Measurements from ENCODE around the gene RUNDC3A. TPM values are rescaled to one million over a fixed set of nuclear protein-coding genes. Genes with fewer than 3 reads are reported as not detected.

RUNDC3A gene
- total RNA-seq, 1 donor from 2014 or later, result 0.40 TPM

- H3K4me1 Mint-ChIP-seq (ENCODE audit: low read depth), result peaks cover 20% of the 10 kb centered on the region
- H3K27ac Mint-ChIP-seq (ENCODE audit: unreplicated experiment), result no peak overlapping the region
- H3K27me3 Mint-ChIP-seq (ENCODE audit: low read depth), result peaks cover 27% of the 10 kb centered on the region
- no peak overlapping the region for H3K4me3 Mint-ChIP-seq (ENCODE audit: unreplicated experiment)
- no peak for DNase-seq (ENCODE audit: low spot score)
- H3K9me3 Mint-ChIP-seq (ENCODE audit: low read depth), result no peaks in the 10 kb centered on the region
- H3K36me3 Mint-ChIP-seq (ENCODE audit: low read depth), result peaks cover 13% of the 10 kb centered on the region
- TF ChIP-seq CTCF (IDR thresholded peaks at IDR 0.05), result no peak
Observed at GRCh38 chr17:44320066-44320465, 11.7 kb downstream of the RUNDC3A start.

GRCh38 chr17:44321246-44322120, 13.1 kb downstream of the RUNDC3A start:
- no peak for DNase-seq (ENCODE audit: low spot score)
- peaks cover 16% of the 10 kb centered on the region for H3K27me3 Mint-ChIP-seq (ENCODE audit: low read depth)
- H3K4me3 Mint-ChIP-seq (ENCODE audit: unreplicated experiment), result no peak overlapping the region
- peaks cover 20% of the 10 kb centered on the region for H3K4me1 Mint-ChIP-seq (ENCODE audit: low read depth)
- H3K27ac Mint-ChIP-seq (ENCODE audit: unreplicated experiment), result no peak overlapping the region
- no peaks in the 10 kb centered on the region for H3K9me3 Mint-ChIP-seq (ENCODE audit: low read depth)
- no peak for TF ChIP-seq CTCF (IDR thresholded peaks at IDR 0.05)
- H3K36me3 Mint-ChIP-seq (ENCODE audit: low read depth), result peaks cover 13% of the 10 kb centered on the region

GRCh38 chr17:44322236-44322895, 14.0 kb downstream of the RUNDC3A start:
- no peak for TF ChIP-seq CTCF (IDR thresholded peaks at IDR 0.05)
- no peaks in the 10 kb centered on the region for H3K9me3 Mint-ChIP-seq (ENCODE audit: low read depth)
- H3K4me3 Mint-ChIP-seq (ENCODE audit: unreplicated experiment), result no peak overlapping the region
- H3K27ac Mint-ChIP-seq (ENCODE audit: unreplicated experiment), result no peak overlapping the region
- H3K36me3 Mint-ChIP-seq (ENCODE audit: low read depth), result peaks cover 13% of the 10 kb centered on the region
- peaks cover 7% of the 10 kb centered on the region for H3K27me3 Mint-ChIP-seq (ENCODE audit: low read depth)
- H3K4me1 Mint-ChIP-seq (ENCODE audit: low read depth), result peaks cover 24% of the 10 kb centered on the region
- no peak for DNase-seq (ENCODE audit: low spot score)

- no peak for TF ChIP-seq CTCF (IDR thresholded peaks at IDR 0.05)
- peaks cover 13% of the 10 kb centered on the region for H3K36me3 Mint-ChIP-seq (ENCODE audit: low read depth)
- H3K4me3 Mint-ChIP-seq (ENCODE audit: unreplicated experiment), result peak overlapping the region; percentile 87
- peaks cover 24% of the 10 kb centered on the region for H3K4me1 Mint-ChIP-seq (ENCODE audit: low read depth)
- no peak for DNase-seq (ENCODE audit: low spot score)
- no peak overlapping the region for H3K27ac Mint-ChIP-seq (ENCODE audit: unreplicated experiment)
- H3K27me3 Mint-ChIP-seq (ENCODE audit: low read depth), result peaks cover 3% of the 10 kb centered on the region
- no peaks in the 10 kb centered on the region for H3K9me3 Mint-ChIP-seq (ENCODE audit: low read depth)
Observed at GRCh38 chr17:44323359-44324091, 15.1 kb downstream of the RUNDC3A start.

- Mint-ChIP-seq H3K36me3 (ENCODE audit: low read depth) (peaks cover 13% of the 10 kb centered on the region), H3K9me3 (ENCODE audit: low read depth) (no peaks in the 10 kb centered on the region), H3K4me3 (ENCODE audit: unreplicated experiment) (peak overlapping the region; percentile 87), H3K27me3 (ENCODE audit: low read depth) (peaks cover 3% of the 10 kb centered on the region), H3K4me1 (ENCODE audit: low read depth) (peaks cover 24% of the 10 kb centered on the region), H3K27ac (ENCODE audit: unreplicated experiment) (peak overlapping the region; percentile 8)
- DNase-seq (ENCODE audit: low spot score), result no peak
- peak; percentile 2 for TF ChIP-seq CTCF (IDR thresholded peaks at IDR 0.05)
Observed at GRCh38 chr17:44324092-44324570, 15.7 kb downstream of the RUNDC3A start.
